HepG2 (cell line): ENCODE results near the gene TIPIN. TPM values are rescaled to one million over a fixed set of nuclear protein-coding genes. Genes with fewer than 3 reads are reported as not detected.
A peak's percentile ranks its signal among the peaks of the same experiment; 100 is the strongest.

Source experiments
- CENPBD1 ChIP-seq: sonication (generic); formaldehyde crosslinking; IDR thresholded peaks from 2 replicates; pipeline ENCODE4 v1.8.0; 2022; ENCODE audit warnings: missing genetic modification reagents, low read depth, mild to moderate bottlenecking, borderline replicate concordance
- HOXA9 ChIP-seq: sonication (generic); formaldehyde crosslinking; IDR thresholded peaks from 2 replicates; pipeline ENCODE4 v1.8.1; 2022; ENCODE audit warnings: missing genetic modification reagents, mild to moderate bottlenecking, moderate library complexity, borderline replicate concordance
- KAT7 ChIP-seq: IDR thresholded peaks from 2 replicates; pipeline ENCODE4 v1.6.1; 2018; ENCODE audit warnings: borderline replicate concordance, missing compliant biosample characterization
- MAFF ChIP-seq: IDR thresholded peaks from 2 replicates; pipeline ENCODE4 v1.6.1; 2011; ENCODE audit warnings: low read depth, low read length, improper control_type of control experiment
- MAZ ChIP-seq, 2 experiments: sonication (generic) in 1 of 2; formaldehyde crosslinking in 1 of 2; IDR thresholded peaks; 2 replicates each; pipeline versions ENCODE4 v1.5.0 to v1.6.1; 2012 to 2020; ENCODE audit warnings: low read depth in 2 of 2, mild to moderate bottlenecking in 2 of 2, borderline replicate concordance in 1 of 2, improper control_type of control experiment in 1 of 2, low read length in 1 of 2, missing genetic modification reagents in 1 of 2, moderate library complexity in 1 of 2
- MIXL1 ChIP-seq: IDR thresholded peaks from 2 replicates; pipeline ENCODE4 v1.6.1; 2016
- NKX3-1 ChIP-seq: sonication (generic); formaldehyde crosslinking; IDR thresholded peaks from 2 replicates; pipeline ENCODE4 v1.5.0; 2020; ENCODE audit warnings: missing genetic modification reagents
- NR1H2 ChIP-seq: sonication (generic); formaldehyde crosslinking; IDR thresholded peaks from 2 replicates; pipeline ENCODE4 v1.8.1; 2022; ENCODE audit warnings: low read depth, missing genetic modification reagents, borderline replicate concordance
- PPARG ChIP-seq: conservative IDR thresholded peaks from 2 replicates; pipeline ENCODE4 v1.6.1; 2016; ENCODE audit warnings: missing biosample characterization, missing genetic modification reagents
- RERE ChIP-seq: IDR thresholded peaks from 2 replicates; pipeline ENCODE4 v1.6.1; 2016; ENCODE audit warnings: low read depth, missing genetic modification reagents, missing compliant biosample characterization
- TAF15 ChIP-seq: fragments of 200-400 bp; formaldehyde crosslinking; IDR thresholded peaks from one replicate; pipeline ENCODE4 v1.6.1; 2018; ENCODE audit warnings: mild to moderate bottlenecking, low read depth, low read length; ENCODE audit not compliant: poor library complexity, severe bottlenecking
- ZNF17 ChIP-seq: sonication (generic); formaldehyde crosslinking; IDR thresholded peaks from 2 replicates; pipeline ENCODE4 v1.5.0; 2020; ENCODE audit warnings: mild to moderate bottlenecking, missing genetic modification reagents
- ZNF530 ChIP-seq: sonication (generic); formaldehyde crosslinking; IDR thresholded peaks from 2 replicates; pipeline ENCODE4 v1.5.0; 2020; ENCODE audit warnings: low read depth, mild to moderate bottlenecking, missing genetic modification reagents
- ZNF567 ChIP-seq: sonication (generic); formaldehyde crosslinking; IDR thresholded peaks from 2 replicates; pipeline ENCODE4 v1.8.1; 2023; ENCODE audit warnings: mild to moderate bottlenecking, missing genetic modification reagents, borderline replicate concordance
- ZNF660 ChIP-seq: sonication (generic); formaldehyde crosslinking; IDR thresholded peaks from 2 replicates; pipeline ENCODE4 v1.5.1; 2020; ENCODE audit warnings: mild to moderate bottlenecking, low read depth, missing genetic modification reagents, borderline replicate concordance
- polyA plus RNA-seq, 8 experiments: library from polyadenylated mRNA; depleted of rRNA in 3 of 8; stranded (reverse) in 7 of 8; unstranded in 1 of 8; fragments of >200 nt; fragmentation: Illumina TruSeq in 4 of 8; extraction: Trizol in 4 of 8; gene quantifications; 2 replicates each; pipeline versions ENCODE4 v1.2.1 to v1.2.3, GENCODE V29; 2011 to 2016; ENCODE audit warnings: low read depth in 4 of 8, missing spikeins in 1 of 8, mixed read lengths in 1 of 8; ENCODE audit not compliant: insufficient read depth in 1 of 8
- total RNA-seq, 5 experiments: library from RNA; depleted of rRNA; stranded (reverse); fragments of >200 nt; fragmentation: Illumina TruSeq; extraction: Trizol; gene quantifications; 2 replicates each; pipeline ENCODE4 v1.2.3, GENCODE V29; 2016; ENCODE audit warnings: low read depth in 1 of 5
- TF ChIP-seq, protein P1 (sequence below): sonication (generic); formaldehyde crosslinking; conservative IDR thresholded peaks from 2 replicates; pipeline ENCODE4 v1.8.1; 2023; ENCODE audit warnings: missing genetic modification reagents

Gene TIPIN
- total and polyA plus RNA-seq, 2 of the 13 experiments (the other 11 are each of a cell fraction or from before 2014, with no cell fraction given): 2.7 to 28.6 TPM

DNA sequence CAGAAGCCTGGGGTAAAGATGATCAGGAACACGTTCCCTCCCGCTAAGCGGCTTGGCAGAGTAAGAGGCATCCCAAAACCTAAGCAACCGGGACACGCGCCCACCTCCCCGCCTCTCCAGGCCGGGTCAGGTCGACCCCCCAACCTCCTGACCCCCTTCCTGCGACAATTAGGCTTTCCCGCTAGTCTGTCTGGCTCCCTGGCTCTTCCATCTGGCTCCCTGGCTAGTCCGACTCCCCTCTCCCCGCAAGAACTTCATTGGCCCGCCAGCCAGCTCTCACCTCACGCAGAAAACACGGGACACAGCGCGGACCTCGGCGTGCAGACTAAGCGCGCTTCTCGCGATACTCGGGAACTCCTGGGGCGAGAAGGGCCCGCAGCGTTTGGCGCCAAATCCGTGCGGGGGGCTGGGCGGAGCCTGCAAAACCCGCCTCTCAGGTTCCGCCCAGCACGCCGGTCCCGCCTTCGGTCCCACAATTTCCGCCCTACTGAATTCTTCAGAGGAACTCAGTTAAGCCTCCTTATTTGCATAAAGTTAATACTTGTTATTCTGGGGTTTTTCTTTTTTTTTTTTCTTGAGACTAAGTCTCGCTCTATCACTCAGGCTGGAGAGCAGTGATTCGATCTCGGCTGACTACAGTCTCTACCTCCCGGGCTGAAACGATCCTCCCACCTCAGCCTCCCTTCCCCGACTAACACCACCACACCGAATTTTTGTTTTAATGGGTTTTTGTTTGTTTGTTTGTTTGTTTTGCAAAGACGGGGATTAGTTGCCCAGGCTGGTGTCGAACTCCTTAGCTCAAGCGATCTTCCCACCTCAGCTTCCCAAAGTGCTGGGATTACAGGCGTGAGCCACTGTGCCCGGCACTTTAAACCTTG is at the start of gene TIPIN (continued):
- TF ChIP-seq MAZ (IDR thresholded peaks at IDR 0.05; ENCODE audit: borderline replicate concordance, low read depth, low read length) (0 out of 2 replicates have a peak, but pooled peaks have one; percentile 30), MAZ (CRISPR knock-in tag; IDR thresholded peaks at IDR 0.05; ENCODE audit: low read depth) (peak; percentile 69; the same call in 1 of the 2 replicates), NR1H2 (CRISPR knock-in tag) (no peak), ZNF17 (no peak), ZNF530 (no peak), MAFF (no peak; the same call in 1 of the 2 replicates), KAT7 (CRISPR knock-in tag) (no peak), CENPBD1 (no peak), RERE (CRISPR knock-in tag) (0 out of 2 replicates have a peak, but pooled peaks have one; percentile 34), ZNF567 (no peak), HOXA9 (CRISPR knock-in tag) (peak; percentile 79; the same call in 1 of the 2 replicates), MIXL1 (no peak), PPARG (no peak), TAF15 (no peak), NKX3-1 (CRISPR knock-in tag) (peak; percentile 73; the same call in 1 of the 2 replicates), ZNF660 (CRISPR knock-in tag) (no peak)
- TF ChIP-seq, protein P1, sequence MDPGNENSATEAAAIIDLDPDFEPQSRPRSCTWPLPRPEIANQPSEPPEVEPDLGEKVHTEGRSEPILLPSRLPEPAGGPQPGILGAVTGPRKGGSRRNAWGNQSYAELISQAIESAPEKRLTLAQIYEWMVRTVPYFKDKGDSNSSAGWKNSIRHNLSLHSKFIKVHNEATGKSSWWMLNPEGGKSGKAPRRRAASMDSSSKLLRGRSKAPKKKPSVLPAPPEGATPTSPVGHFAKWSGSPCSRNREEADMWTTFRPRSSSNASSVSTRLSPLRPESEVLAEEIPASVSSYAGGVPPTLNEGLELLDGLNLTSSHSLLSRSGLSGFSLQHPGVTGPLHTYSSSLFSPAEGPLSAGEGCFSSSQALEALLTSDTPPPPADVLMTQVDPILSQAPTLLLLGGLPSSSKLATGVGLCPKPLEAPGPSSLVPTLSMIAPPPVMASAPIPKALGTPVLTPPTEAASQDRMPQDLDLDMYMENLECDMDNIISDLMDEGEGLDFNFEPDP (CRISPR knock-in tag): no peak
